Measurements from ENCODE around the gene NUDT4. TPM values are rescaled to one million over a fixed set of nuclear protein-coding genes. Genes with fewer than 3 reads are reported as not detected.

NUDT4 gene
- total and polyA plus RNA-seq, 4 experiments from 2014 or later: 39.3 to 49.6 (median 43.5) TPM

DNA sequence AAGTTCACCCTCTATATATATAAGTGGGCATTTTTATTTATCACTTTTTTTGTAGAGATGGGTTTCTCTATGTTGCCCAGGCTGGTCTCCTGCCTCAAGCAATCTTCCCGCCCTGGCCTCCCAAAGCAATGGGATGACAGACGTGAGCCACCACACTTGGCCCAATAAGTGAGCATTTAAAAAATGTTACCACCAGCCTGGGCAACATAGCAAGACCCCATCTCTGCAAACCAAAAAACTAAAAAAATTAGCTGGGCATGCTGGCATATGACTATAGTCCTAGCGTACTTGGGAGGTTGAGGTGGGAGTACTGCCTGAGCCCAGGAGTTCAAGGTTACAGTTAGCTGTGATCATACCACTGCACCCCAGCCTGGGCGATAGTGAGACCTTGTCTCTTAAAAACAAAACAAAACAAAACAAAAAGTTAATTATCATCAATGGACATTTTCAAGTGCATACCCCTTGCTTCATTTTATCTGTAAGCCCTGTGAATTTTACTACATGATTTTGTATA is 40.3 kb downstream of the NUDT4 start:
- no peaks in the 10 kb centered on the region for H3K36me3 ChIP-seq (ENCODE audit: insufficient read depth, low read length)
- H3K27ac ChIP-seq (ENCODE audit: low read depth, low read length): no peak overlapping the region
- H3K9me3 ChIP-seq (ENCODE audit: control insufficient read depth in 1 of 2, low read length in 2 of 2): no peaks in the 10 kb centered on the region
- Mint-ChIP-seq H3K4me3 (peak overlapping the region in 1 of 8 donors; percentile 2), H3K36me3 (peaks cover 3 to 4% of the 10 kb centered on the region in 2 donors), H3K27ac (peak overlapping the region in 2 of 7 donors; percentile 5 to 25), H3K27me3 (no peaks in the 10 kb centered on the region), H3K4me1 (peaks cover 60 to 91% (median 78%) of the 10 kb centered on the region in 4 donors), H3K9me3 (no peaks in the 10 kb centered on the region)
- ChIA-PET POLR2A (ENCODE audit: partially characterized antibody) (interaction anchor here (2.3 kb wide), 1 partner anchor 19 kb away, joined by 10 read pairs; no protein-coding TSS in a partner anchor), CTCF (ENCODE audit: partially characterized antibody) (interaction anchor here (0.6 to 5.3 kb wide), 8 partner anchors 18 to 1976 kb away, joined by 3 to 75 read pairs (median 4); no protein-coding TSS in a partner anchor)
- peaks cover 72% of the 10 kb centered on the region for H3K4me1 ChIP-seq (ENCODE audit: insufficient read depth, low read length)
- no peaks in the 10 kb centered on the region for H3K27me3 ChIP-seq (ENCODE audit: insufficient read depth, low read length)
- H3K4me3 ChIP-seq (ENCODE audit: low read length in 2 of 2): no peak overlapping the region
- DNase-seq: no peak
- intact Hi-C loops (cut with micrococcal nuclease): loop anchor here (2.0 kb wide), 1 partner anchor 23 kb away; the partner anchor contains the start of gene UBE2N

DNA sequence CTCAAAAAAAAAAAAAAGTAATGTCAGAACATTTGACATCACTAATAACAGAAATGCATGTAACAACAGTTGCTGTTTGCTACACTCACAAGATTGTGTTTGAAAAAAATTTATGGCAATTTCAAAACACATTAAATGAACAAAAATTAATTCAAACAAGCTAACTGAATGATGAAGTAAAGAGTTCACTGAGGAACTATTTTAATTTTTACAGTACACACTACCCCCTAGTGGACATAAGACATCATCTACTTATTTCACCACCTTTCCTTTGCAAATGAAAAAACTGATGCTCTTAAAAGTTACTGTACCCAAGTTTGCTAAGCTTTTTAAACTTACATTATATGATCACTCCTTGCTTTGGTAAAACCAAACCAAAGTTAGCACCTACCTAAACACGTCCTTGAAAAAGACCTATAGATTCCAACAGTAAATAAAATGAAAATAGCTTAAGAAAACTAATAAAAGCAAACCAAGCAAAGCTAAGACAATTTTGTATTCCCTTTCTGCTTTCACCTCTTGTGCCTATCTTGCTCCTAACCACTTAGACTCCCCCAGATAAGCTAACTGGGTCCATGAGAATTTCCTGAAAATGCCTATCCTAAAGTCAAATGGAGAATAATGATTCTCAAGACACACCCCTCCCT is 41.8 kb downstream of the NUDT4 start:
- H3K4me3 Mint-ChIP-seq: peak overlapping the region in 3 of 8 donors; percentile 8 to 21 (median 19)
- no peak overlapping the region for H3K27ac ChIP-seq (ENCODE audit: low read depth, low read length)

DNA sequence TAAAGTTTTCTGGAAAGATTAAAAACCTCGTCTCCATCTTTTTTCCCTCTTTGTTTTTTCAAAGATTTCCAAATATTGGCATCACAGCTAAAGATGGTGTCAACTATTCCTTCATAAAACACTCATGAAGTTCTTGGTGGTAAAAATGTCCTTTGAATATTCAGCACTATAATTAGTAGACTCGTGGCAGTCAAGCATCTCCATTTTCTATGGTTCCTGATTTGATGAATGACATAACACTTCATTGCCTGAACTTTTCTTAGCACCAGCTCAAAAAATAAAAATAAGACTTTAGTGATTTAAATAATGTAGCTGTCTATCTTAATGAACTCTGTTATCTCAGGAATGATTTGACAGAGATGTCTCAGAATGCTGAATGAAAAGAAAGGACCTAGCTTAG is 44.3 kb downstream of the NUDT4 start:
- Mint-ChIP-seq H3K4me3 (peak overlapping the region in 1 of 8 donors; percentile 46), H3K27me3 (no peaks in the 10 kb centered on the region), H3K4me1 (peaks cover 65 to 93% (median 81%) of the 10 kb centered on the region in 4 donors), H3K9me3 (no peaks in the 10 kb centered on the region), H3K27ac (peak overlapping the region in 5 of 7 donors; percentile 11 to 85 (median 39)), H3K36me3 (no peaks in the 10 kb centered on the region)
- Histone ChIP-seq H3K4me1 (ENCODE audit: insufficient read depth, low read length) (peaks cover 85% of the 10 kb centered on the region), H3K9me3 (ENCODE audit: control insufficient read depth in 1 of 2, low read length in 2 of 2) (no peaks in the 10 kb centered on the region), H3K27ac (ENCODE audit: low read depth, low read length) (no peak overlapping the region), H3K36me3 (ENCODE audit: insufficient read depth, low read length) (no peaks in the 10 kb centered on the region), H3K4me3 (ENCODE audit: low read length in 2 of 2) (no peak overlapping the region), H3K27me3 (ENCODE audit: insufficient read depth, low read length) (no peaks in the 10 kb centered on the region)
- POLR2A ChIA-PET (ENCODE audit: partially characterized antibody): interaction anchor here (1.6 kb wide), 2 partner anchors 14 to 20 kb away, joined by 5 to 6 read pairs; partner anchors contain the start of gene UBE2N
- CTCF ChIA-PET (ENCODE audit: partially characterized antibody): interaction anchor here (1.0 to 5.3 kb wide), 9 partner anchors 8 to 680 kb away, joined by 3 to 75 read pairs (median 12); no protein-coding TSS in a partner anchor
- DNase-seq: no peak
- intact Hi-C loops (cut with micrococcal nuclease): loop anchor here (5.0 kb wide), 1 partner anchor 680 kb away; no protein-coding TSS in a partner anchor

More for the DNA sequence above, 41.8 kb downstream of the NUDT4 start:
- peak in 4 of 5 donors; percentile 41 to 55 (median 48) for DNase-seq
- ChIA-PET POLR2A (ENCODE audit: partially characterized antibody) (interaction anchor here (1.3 to 2.3 kb wide), 4 partner anchors 12 to 490 kb away, joined by 3 to 10 read pairs (median 8); partner anchors contain the start of genes EEA1 and UBE2N), CTCF (ENCODE audit: partially characterized antibody) (interaction anchor here (0.7 to 5.3 kb wide), 46 partner anchors 9 to 719 kb away, joined by 3 to 75 read pairs (median 4); partner anchors contain the start of gene MRPL42)
- peaks cover 62 to 93% (median 80%) of the 10 kb centered on the region in 4 donors for H3K4me1 Mint-ChIP-seq
- intact Hi-C loops (cut with micrococcal nuclease): loop anchor here (1.0 to 5.0 kb wide), 6 partner anchors 21 to 683 kb away; partner anchors contain the start of genes MRPL42 and UBE2N
- Histone ChIP-seq H3K4me1 (ENCODE audit: insufficient read depth, low read length) (peaks cover 80% of the 10 kb centered on the region), H3K27me3 (ENCODE audit: insufficient read depth, low read length) (no peaks in the 10 kb centered on the region), H3K4me3 (ENCODE audit: low read length in 2 of 2) (no peak overlapping the region), H3K36me3 (ENCODE audit: insufficient read depth, low read length) (no peaks in the 10 kb centered on the region), H3K9me3 (ENCODE audit: control insufficient read depth in 1 of 2, low read length in 2 of 2) (no peaks in the 10 kb centered on the region)
- H3K27ac Mint-ChIP-seq: peak overlapping the region; percentile 39 to 89 (median 76)
- H3K9me3 Mint-ChIP-seq: no peaks in the 10 kb centered on the region
- H3K36me3 Mint-ChIP-seq: peaks cover under 1 to 2% of the 10 kb centered on the region in 2 donors
- no peaks in the 10 kb centered on the region for H3K27me3 Mint-ChIP-seq

DNA sequence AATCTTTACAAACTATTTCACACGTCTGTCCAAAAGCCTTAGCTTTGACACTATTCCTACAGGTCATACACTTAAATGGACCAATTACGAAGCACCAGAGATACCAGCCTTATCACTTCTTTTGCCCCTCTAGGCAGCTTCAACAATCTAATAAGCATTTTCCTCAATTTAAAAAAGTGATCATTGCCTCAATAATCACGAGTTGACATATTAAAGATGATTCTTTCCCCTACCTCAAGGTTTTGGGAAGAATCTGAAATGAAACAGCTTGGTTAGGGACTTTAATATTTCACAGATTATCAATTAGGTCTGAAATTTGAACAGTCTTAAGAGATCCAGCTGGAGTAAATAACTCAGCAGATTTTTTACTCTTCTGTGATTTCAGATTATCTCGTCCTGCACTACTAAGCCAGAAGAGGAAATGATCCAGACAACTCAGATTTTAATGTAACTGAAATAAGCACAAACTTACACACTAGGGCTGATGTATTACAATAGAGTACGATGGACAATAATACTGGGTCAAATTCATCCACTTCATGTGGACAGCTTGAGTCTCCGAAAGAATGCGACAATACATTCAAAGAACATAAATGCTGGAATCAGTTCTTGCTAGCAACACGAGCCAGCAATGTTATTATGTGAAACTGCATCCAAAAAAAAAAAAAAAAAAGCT is 48.1 kb downstream of the NUDT4 start:
- H3K4me3 Mint-ChIP-seq: peak overlapping the region in 7 of 8 donors; percentile 40 to 73 (median 63)
- H3K4me1 Mint-ChIP-seq: peaks cover 67 to 94% (median 79%) of the 10 kb centered on the region in 4 donors
- H3K4me3 ChIP-seq (ENCODE audit: low read length in 2 of 2): no peak overlapping the region
- no peaks in the 10 kb centered on the region for H3K36me3 ChIP-seq (ENCODE audit: insufficient read depth, low read length)
- H3K27ac ChIP-seq (ENCODE audit: low read depth, low read length): no peak overlapping the region
- ChIA-PET POLR2A (ENCODE audit: partially characterized antibody) (interaction anchor here (0.7 to 1.4 kb wide), 4 partner anchors 11 to 21 kb away, joined by 3 to 4 read pairs (median 4); no protein-coding TSS in a partner anchor), CTCF (ENCODE audit: partially characterized antibody) (interaction anchor here (0.8 to 1.4 kb wide), 7 partner anchors 11 to 675 kb away, joined by 3 to 5 read pairs (median 4); no protein-coding TSS in a partner anchor)
- peaks cover 90% of the 10 kb centered on the region for H3K4me1 ChIP-seq (ENCODE audit: insufficient read depth, low read length)
- no peaks in the 10 kb centered on the region for H3K27me3 ChIP-seq (ENCODE audit: insufficient read depth, low read length)
- no peaks in the 10 kb centered on the region for H3K9me3 ChIP-seq (ENCODE audit: control insufficient read depth in 1 of 2, low read length in 2 of 2)
- H3K27ac Mint-ChIP-seq: peak overlapping the region; percentile 17 to 85 (median 61)
- H3K27me3 Mint-ChIP-seq: no peaks in the 10 kb centered on the region
- DNase-seq: no peak
- H3K9me3 Mint-ChIP-seq: no peaks in the 10 kb centered on the region
- no peaks in the 10 kb centered on the region for H3K36me3 Mint-ChIP-seq
- intact Hi-C loops (cut with micrococcal nuclease): loop anchor here (1.0 kb wide), 1 partner anchor 10 kb away; no protein-coding TSS in a partner anchor

DNA sequence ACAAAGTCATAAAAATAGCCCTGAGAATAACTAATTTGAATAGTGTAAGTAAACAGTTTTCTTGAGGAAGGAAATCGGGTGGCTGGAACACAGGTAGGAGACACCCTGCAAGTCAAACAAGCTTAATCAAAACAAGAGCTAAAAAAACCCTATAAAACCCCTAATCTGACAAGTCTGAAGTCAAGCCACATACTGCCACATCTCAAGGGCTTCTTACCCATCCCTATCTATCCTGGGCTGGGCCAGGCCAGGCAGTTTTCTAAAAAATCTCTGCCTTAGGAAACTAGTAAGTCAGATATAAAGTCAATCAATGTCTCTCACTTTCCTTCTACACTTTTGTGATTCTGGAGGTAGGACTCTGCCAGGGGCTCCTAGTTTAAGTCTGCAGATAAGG is 48.7 kb downstream of the NUDT4 start:
- H3K27me3 Mint-ChIP-seq: no peaks in the 10 kb centered on the region
- ChIA-PET CTCF (ENCODE audit: partially characterized antibody) (interaction anchor here (0.7 to 3.4 kb wide), 9 partner anchors 11 to 675 kb away, joined by 3 to 10 read pairs (median 4); no protein-coding TSS in a partner anchor), POLR2A (ENCODE audit: partially characterized antibody) (interaction anchor here (0.9 kb wide), 2 partner anchors 11 to 14 kb away, joined by 4 read pairs; no protein-coding TSS in a partner anchor)
- Histone ChIP-seq H3K4me1 (ENCODE audit: insufficient read depth, low read length) (peaks cover 95% of the 10 kb centered on the region), H3K27me3 (ENCODE audit: insufficient read depth, low read length) (no peaks in the 10 kb centered on the region), H3K27ac (ENCODE audit: low read depth, low read length) (no peak overlapping the region), H3K4me3 (ENCODE audit: low read length in 2 of 2) (no peak overlapping the region), H3K36me3 (ENCODE audit: insufficient read depth, low read length) (no peaks in the 10 kb centered on the region), H3K9me3 (ENCODE audit: control insufficient read depth in 1 of 2, low read length in 2 of 2) (no peaks in the 10 kb centered on the region)
- no peaks in the 10 kb centered on the region for H3K36me3 Mint-ChIP-seq
- intact Hi-C loops (cut with micrococcal nuclease): loop anchor here (1.0 kb wide), 1 partner anchor 10 kb away; no protein-coding TSS in a partner anchor
- H3K27ac Mint-ChIP-seq: peak overlapping the region; percentile 17 to 85 (median 52)
- no peaks in the 10 kb centered on the region for H3K9me3 Mint-ChIP-seq
- peaks cover 67 to 94% (median 79%) of the 10 kb centered on the region in 4 donors for H3K4me1 Mint-ChIP-seq
- H3K4me3 Mint-ChIP-seq: peak overlapping the region in 7 of 8 donors; percentile 16 to 73 (median 63)
- no peak for DNase-seq

DNA sequence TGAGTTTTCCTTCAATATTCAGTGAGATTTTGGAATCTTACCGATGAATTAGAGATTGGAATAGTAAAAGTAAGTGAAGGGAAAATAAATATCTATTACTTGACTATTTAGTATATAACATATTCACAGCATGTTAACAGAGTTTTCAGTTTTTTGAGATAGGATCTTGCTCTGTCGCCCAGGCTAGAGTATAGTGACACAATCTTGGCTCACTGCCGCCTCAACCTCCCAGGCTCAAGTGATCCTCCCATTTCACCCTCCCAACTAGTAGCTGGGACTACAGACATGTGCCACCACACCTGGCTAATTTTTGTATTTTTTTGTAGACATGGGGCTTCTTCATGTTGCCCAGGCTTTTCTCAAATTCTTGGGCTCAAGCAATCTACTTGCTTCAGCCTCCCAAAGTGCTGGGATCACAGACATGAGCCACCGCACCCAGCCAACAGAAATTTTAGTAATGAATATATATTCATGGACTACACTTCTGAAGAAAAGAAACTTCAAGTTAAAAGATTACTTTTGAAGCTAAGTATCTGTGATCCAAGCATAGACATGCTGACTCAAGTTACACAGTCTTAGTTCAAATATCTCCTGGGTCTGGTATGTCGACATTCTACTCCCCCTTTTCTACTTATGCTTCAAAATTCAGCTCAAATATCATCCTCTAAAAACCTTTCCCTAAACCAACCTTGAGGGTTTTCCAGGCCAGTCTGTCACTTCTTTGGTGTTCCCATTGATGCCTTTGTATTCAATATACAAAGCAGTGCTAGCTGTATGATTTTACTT is 50.2 kb downstream of the NUDT4 start:
- no peaks in the 10 kb centered on the region for H3K9me3 Mint-ChIP-seq
- H3K36me3 Mint-ChIP-seq: no peaks in the 10 kb centered on the region
- DNase-seq: no peak
- peaks cover 65 to 91% (median 77%) of the 10 kb centered on the region in 4 donors for H3K4me1 Mint-ChIP-seq
- intact Hi-C loops (cut with micrococcal nuclease): no loop called here
- Histone ChIP-seq H3K4me1 (ENCODE audit: insufficient read depth, low read length) (peaks cover 95% of the 10 kb centered on the region), H3K27ac (ENCODE audit: low read depth, low read length) (no peak overlapping the region), H3K36me3 (ENCODE audit: insufficient read depth, low read length) (no peaks in the 10 kb centered on the region), H3K9me3 (ENCODE audit: control insufficient read depth in 1 of 2, low read length in 2 of 2) (no peaks in the 10 kb centered on the region), H3K27me3 (ENCODE audit: insufficient read depth, low read length) (no peaks in the 10 kb centered on the region), H3K4me3 (ENCODE audit: low read length in 2 of 2) (no peak overlapping the region)
- ChIA-PET POLR2A (ENCODE audit: partially characterized antibody) (no interaction called here), CTCF (ENCODE audit: partially characterized antibody) (interaction anchor here (2.6 to 3.4 kb wide), 2 partner anchors 8 to 10 kb away, joined by 10 to 30 read pairs; no protein-coding TSS in a partner anchor)
- H3K4me3 Mint-ChIP-seq: peak overlapping the region in 6 of 8 donors; percentile 21 to 75 (median 38)
- no peaks in the 10 kb centered on the region for H3K27me3 Mint-ChIP-seq
- peak overlapping the region in 5 of 7 donors; percentile 38 to 75 (median 48) for H3K27ac Mint-ChIP-seq

All from CD4-positive, alpha-beta memory T cell (primary cell).